Stimulated activated CD4-positive, alpha-beta T cell treated with anti-CD3 and anti-CD28 coated beads, Interleukin-1b, Interleukin-23, amount 100 ng/mL, for 48 hours (primary cell): Measurements from ENCODE around the gene SAFB.
A peak's percentile ranks its signal among the peaks of the same experiment; 100 is the strongest.
"Not testable (repeated sequence)": the region's sequence is repeated elsewhere in the genome, so short reads cannot be mapped to it uniquely, and the experiment has no call there.

Experiments
- DNase-seq: peaks from one replicate; pipeline ENCODE4 v3.0.0-alpha.2; 2020

The SAFB gene

GRCh38 chr19:5688262-5688881 lies 65.5 kb downstream of the SAFB start:
- not testable (repeated sequence) for DNase-seq

- DNase-seq = peak; percentile 99
These were observed 67.5 kb downstream of the SAFB start, which contains the start of gene RPL36 for GRCh38 chr19:5690125-5690954. RPL36 (plus strand) TSS chr19:5690295; CDS start chr19:5690508, 213 bp downstream.

GRCh38 chr19:5690955-5691821 lies 68.3 kb downstream of the SAFB start:
- DNase-seq = peak; percentile 73

- peak; percentile 47 for DNase-seq
These were observed 69.2 kb downstream of the SAFB start for GRCh38 chr19:5691822-5692722.

GRCh38 chr19:5692723-5693194 lies 69.9 kb downstream of the SAFB start:
- DNase-seq = no peak

- DNase-seq = no peak
These were observed 70.6 kb downstream of the SAFB start for GRCh38 chr19:5693195-5694166.

- DNase-seq = no peak
These were observed 71.5 kb downstream of the SAFB start for GRCh38 chr19:5694167-5694955.

GRCh38 chr19:5694956-5695648 lies 72.2 kb downstream of the SAFB start:
- no peak for DNase-seq

- no peak for DNase-seq
These were observed 72.8 kb downstream of the SAFB start for GRCh38 chr19:5695649-5696195.

GRCh38 chr19:5696196-5697021 lies 73.5 kb downstream of the SAFB start:
- no peak for DNase-seq

- DNase-seq = no peak
These were observed 74.4 kb downstream of the SAFB start for GRCh38 chr19:5697022-5697889.

- DNase-seq = no peak
These were observed 75.2 kb downstream of the SAFB start for GRCh38 chr19:5697890-5698634.

GRCh38 chr19:5698635-5699422 lies 75.9 kb downstream of the SAFB start:
- no peak for DNase-seq

GRCh38 chr19:5700455-5701092 lies 77.7 kb downstream of the SAFB start:
- DNase-seq = no peak

GRCh38 chr19:5702053-5702410 lies 79.1 kb downstream of the SAFB start:
- not testable (repeated sequence) for DNase-seq
